ENCODE results near the gene COQ9. TPM values are rescaled to one million over a fixed set of nuclear protein-coding genes. Genes with fewer than 3 reads are reported as not detected.

The COQ9 gene
- total RNA-seq, 1 experiment from 2014 or later = 62.7 TPM

DNA sequence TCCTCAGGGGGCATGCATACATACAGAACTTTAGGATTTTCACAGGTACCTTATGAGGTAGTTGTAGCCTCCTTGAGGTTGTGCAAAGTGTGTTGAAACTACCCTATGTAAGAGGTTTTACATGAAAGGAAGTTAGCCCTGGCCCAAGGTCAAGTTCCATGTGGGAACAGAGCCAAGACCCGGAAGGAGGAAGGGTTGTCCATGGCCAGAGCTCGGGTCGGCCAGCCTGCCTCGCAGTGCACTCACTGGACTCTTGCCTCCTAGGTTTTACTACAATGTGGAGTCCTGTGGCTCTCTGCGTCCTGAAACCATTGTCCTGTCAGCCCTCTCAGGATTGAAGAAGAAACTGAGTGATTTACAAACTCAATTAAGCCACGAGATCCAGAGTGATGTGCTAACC is 23.4 kb downstream of the COQ9 start:
- no peaks in the 10 kb centered on the region for H3K27me3 ChIP-seq (ENCODE audit: insufficient read depth, low read length)
- H3K9me3 ChIP-seq (ENCODE audit: control insufficient read depth in 1 of 2, insufficient read depth in 1 of 2, low read depth in 1 of 2, low read length in 2 of 2) = no peaks in the 10 kb centered on the region
- RAD21 ChIA-PET (ENCODE audit: low non-redundant PET in 1 of 2, low total read pairs in 2 of 2, uncharacterized antibody in 2 of 2, unreplicated experiment in 2 of 2) = no interaction called here
- intact Hi-C loops (cut with micrococcal nuclease) = no loop called here
- BruUV-seq (replicated peaks) = no TSS peak
- CTCF ChIA-PET = no interaction called here
- no peaks in the 10 kb centered on the region for H4K20me1 ChIP-seq (ENCODE audit: insufficient read depth)
- peaks cover 47 to 62% of the 10 kb centered on the region in 2 experiments; a peak in 3 of 4 replicates for H3K36me3 ChIP-seq (ENCODE audit: control insufficient read depth in 1 of 2, insufficient read depth in 2 of 2, low read length in 2 of 2)
- POLR2A ChIA-PET = interaction anchor here (0.6 kb wide), 1 partner anchor 25 kb away, joined by 4 read pairs; no protein-coding TSS in a partner anchor
- H2AFZ ChIP-seq (ENCODE audit: low read depth, low read length, poor library complexity, severe bottlenecking) = no peak overlapping the region
- ATAC-seq (no peak), DNase-seq (ENCODE audit: low read depth, low spot score) (no peak)
- H3K79me2 ChIP-seq (ENCODE audit: insufficient read depth, low read length) = peaks cover 8% of the 10 kb centered on the region; the same call in 1 of the 2 replicates
- H3K4me3 ChIP-seq (replicated peaks in 1 of 2; ENCODE audit: low read depth in 1 of 2, low read length in 2 of 2) = no peak overlapping the region
- TF ChIP-seq, protein P1, sequence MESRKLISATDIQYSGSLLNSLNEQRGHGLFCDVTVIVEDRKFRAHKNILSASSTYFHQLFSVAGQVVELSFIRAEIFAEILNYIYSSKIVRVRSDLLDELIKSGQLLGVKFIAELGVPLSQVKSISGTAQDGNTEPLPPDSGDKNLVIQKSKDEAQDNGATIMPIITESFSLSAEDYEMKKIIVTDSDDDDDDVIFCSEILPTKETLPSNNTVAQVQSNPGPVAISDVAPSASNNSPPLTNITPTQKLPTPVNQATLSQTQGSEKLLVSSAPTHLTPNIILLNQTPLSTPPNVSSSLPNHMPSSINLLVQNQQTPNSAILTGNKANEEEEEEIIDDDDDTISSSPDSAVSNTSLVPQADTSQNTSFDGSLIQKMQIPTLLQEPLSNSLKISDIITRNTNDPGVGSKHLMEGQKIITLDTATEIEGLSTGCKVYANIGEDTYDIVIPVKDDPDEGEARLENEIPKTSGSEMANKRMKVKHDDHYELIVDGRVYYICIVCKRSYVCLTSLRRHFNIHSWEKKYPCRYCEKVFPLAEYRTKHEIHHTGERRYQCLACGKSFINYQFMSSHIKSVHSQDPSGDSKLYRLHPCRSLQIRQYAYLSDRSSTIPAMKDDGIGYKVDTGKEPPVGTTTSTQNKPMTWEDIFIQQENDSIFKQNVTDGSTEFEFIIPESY (IDR thresholded peaks at IDR 0.05; ENCODE audit: extremely low read depth, insufficient replicate concordance, low read length) = no peak
- TF ChIP-seq SP1 (IDR thresholded peaks at IDR 0.05; ENCODE audit: low read depth) (no peak), FOSL1 (IDR thresholded peaks at IDR 0.05; ENCODE audit: low read depth) (no peak), POLR2A (IDR thresholded peaks at IDR 0.05; ENCODE audit: borderline replicate concordance, extremely low read depth, insufficient read depth, insufficient read length) (no peak)
- no peak overlapping the region for H3K9ac ChIP-seq (ENCODE audit: low read length)
- H3K4me1 ChIP-seq (ENCODE audit: control insufficient read depth in 1 of 2, insufficient read depth in 2 of 2, low read length in 2 of 2) = peaks cover 0 to 2% of the 10 kb centered on the region in 2 experiments; a peak in 2 of 4 replicates
- H3K4me2 ChIP-seq (ENCODE audit: low read length) = no peak overlapping the region
- H3K27ac ChIP-seq (ENCODE audit: low read depth, low read length) = no peak overlapping the region
- H3K9me2 ChIP-seq (ENCODE audit: insufficient read depth) = no peaks in the 10 kb centered on the region

DNA sequence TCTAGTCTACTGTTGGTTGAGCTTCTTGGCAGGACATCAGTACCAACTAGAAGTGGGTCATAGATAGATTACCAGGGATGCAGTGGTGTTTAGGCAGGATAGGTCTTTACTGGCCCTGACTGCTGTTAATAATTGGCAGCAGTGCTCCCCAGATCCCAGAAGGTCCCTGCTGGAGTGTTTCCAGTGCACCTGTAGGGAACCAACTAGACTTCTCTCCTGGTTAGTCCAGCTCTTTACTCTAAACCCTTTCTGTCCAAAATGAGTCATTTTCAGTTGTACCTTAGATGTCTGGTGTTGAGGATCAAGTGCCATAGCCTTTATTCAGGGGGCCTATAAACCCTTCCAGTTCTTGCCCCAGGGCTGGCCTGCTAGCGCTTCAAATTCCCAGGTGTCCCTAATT is 23.9 kb downstream of the COQ9 start:
- Histone ChIP-seq H2AFZ (ENCODE audit: low read depth, low read length, poor library complexity, severe bottlenecking) (no peak overlapping the region), H3K4me2 (ENCODE audit: low read length) (no peak overlapping the region), H3K9me3 (ENCODE audit: control insufficient read depth in 1 of 2, insufficient read depth in 1 of 2, low read depth in 1 of 2, low read length in 2 of 2) (no peaks in the 10 kb centered on the region), H3K9me2 (ENCODE audit: insufficient read depth) (no peaks in the 10 kb centered on the region), H3K36me3 (ENCODE audit: control insufficient read depth in 1 of 2, insufficient read depth in 2 of 2, low read length in 2 of 2) (peaks cover 42 to 57% of the 10 kb centered on the region in 2 experiments; a peak in 3 of 4 replicates), H3K9ac (ENCODE audit: low read length) (no peak overlapping the region), H3K27me3 (ENCODE audit: insufficient read depth, low read length) (no peaks in the 10 kb centered on the region), H3K4me3 (replicated peaks in 1 of 2; ENCODE audit: low read depth in 1 of 2, low read length in 2 of 2) (no peak overlapping the region), H3K4me1 (ENCODE audit: control insufficient read depth in 1 of 2, insufficient read depth in 2 of 2, low read length in 2 of 2) (peaks cover 4 to 7% of the 10 kb centered on the region in 2 experiments; a peak in 3 of 4 replicates), H3K27ac (ENCODE audit: low read depth, low read length) (no peak overlapping the region), H3K79me2 (ENCODE audit: insufficient read depth, low read length) (peaks cover 3% of the 10 kb centered on the region; the same call in 1 of the 2 replicates), H4K20me1 (ENCODE audit: insufficient read depth) (no peaks in the 10 kb centered on the region)
- CTCF ChIA-PET = no interaction called here
- no peak for ATAC-seq
- RAD21 ChIA-PET (ENCODE audit: low non-redundant PET in 1 of 2, low total read pairs in 2 of 2, uncharacterized antibody in 2 of 2, unreplicated experiment in 2 of 2) = no interaction called here
- TF ChIP-seq FOSL1 (IDR thresholded peaks at IDR 0.05; ENCODE audit: low read depth) (no peak), EZH2 (IDR thresholded peaks at IDR 0.05) (no peak), CEBPB (IDR thresholded peaks at IDR 0.05; ENCODE audit: low read depth) (no peak), SP1 (IDR thresholded peaks at IDR 0.05; ENCODE audit: low read depth) (no peak), ZNF274 (IDR thresholded peaks at IDR 0.05; ENCODE audit: low read depth, low read length) (no peak), YY1 (IDR thresholded peaks at IDR 0.05; ENCODE audit: extremely low read depth, insufficient replicate concordance, low read depth, low read length) (no peak), JUND (IDR thresholded peaks at IDR 0.05) (no peak)
- TF ChIP-seq, protein P2, sequence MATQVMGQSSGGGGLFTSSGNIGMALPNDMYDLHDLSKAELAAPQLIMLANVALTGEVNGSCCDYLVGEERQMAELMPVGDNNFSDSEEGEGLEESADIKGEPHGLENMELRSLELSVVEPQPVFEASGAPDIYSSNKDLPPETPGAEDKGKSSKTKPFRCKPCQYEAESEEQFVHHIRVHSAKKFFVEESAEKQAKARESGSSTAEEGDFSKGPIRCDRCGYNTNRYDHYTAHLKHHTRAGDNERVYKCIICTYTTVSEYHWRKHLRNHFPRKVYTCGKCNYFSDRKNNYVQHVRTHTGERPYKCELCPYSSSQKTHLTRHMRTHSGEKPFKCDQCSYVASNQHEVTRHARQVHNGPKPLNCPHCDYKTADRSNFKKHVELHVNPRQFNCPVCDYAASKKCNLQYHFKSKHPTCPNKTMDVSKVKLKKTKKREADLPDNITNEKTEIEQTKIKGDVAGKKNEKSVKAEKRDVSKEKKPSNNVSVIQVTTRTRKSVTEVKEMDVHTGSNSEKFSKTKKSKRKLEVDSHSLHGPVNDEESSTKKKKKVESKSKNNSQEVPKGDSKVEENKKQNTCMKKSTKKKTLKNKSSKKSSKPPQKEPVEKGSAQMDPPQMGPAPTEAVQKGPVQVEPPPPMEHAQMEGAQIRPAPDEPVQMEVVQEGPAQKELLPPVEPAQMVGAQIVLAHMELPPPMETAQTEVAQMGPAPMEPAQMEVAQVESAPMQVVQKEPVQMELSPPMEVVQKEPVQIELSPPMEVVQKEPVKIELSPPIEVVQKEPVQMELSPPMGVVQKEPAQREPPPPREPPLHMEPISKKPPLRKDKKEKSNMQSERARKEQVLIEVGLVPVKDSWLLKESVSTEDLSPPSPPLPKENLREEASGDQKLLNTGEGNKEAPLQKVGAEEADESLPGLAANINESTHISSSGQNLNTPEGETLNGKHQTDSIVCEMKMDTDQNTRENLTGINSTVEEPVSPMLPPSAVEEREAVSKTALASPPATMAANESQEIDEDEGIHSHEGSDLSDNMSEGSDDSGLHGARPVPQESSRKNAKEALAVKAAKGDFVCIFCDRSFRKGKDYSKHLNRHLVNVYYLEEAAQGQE (IDR thresholded peaks at IDR 0.05; ENCODE audit: low read depth) = no peak
- TF ChIP-seq, protein P3, sequence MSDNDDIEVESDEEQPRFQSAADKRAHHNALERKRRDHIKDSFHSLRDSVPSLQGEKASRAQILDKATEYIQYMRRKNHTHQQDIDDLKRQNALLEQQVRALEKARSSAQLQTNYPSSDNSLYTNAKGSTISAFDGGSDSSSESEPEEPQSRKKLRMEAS (IDR thresholded peaks at IDR 0.05) = no peak
- intact Hi-C loops (cut with micrococcal nuclease) = no loop called here
- no peak for DNase-seq (ENCODE audit: low read depth, low spot score)
- BruUV-seq (replicated peaks) = no TSS peak
- POLR2A ChIA-PET = interaction anchor here (0.6 kb wide), 1 partner anchor 25 kb away, joined by 4 read pairs; no protein-coding TSS in a partner anchor
